GM12878 (cell line): ENCODE data around the gene CPEB1. TPM values are rescaled to one million over a fixed set of nuclear protein-coding genes. Genes with fewer than 3 reads are reported as not detected.

Experiments used
- ATAC-seq: fragments of 200-7000 bp; cut with Tn5 transposase; 3 replicates; pipeline ENCODE4 v1.9.1; 2020; ENCODE audit warnings: mild to moderate bottlenecking, moderate library complexity
- BruUV-seq: library from RNA; stranded (reverse); fragments of 400-500 nt; replicated peaks from 2 replicates; lab custom pipeline; 2021; lab: Mats Ljungman, UMichigan
- CTCF ChIA-PET: fragments of 300-600 bp; sonication (Branson Sonifier 250); formaldehyde crosslinking; extraction: SDS; loops from one replicate; lab custom pipeline; 2021; ENCODE audit warnings: inconsistent platforms; lab: Yijun Ruan, JAX
- POLR2A ChIA-PET: fragments of 350-600 bp; formaldehyde crosslinking; extraction: SDS; loops from one replicate; lab custom pipeline; 2021; ENCODE audit warnings: inconsistent platforms; lab: Charles Lee
- RAD21 ChIA-PET: fragments of 300-600 bp; sonication (Branson Sonifier 250); formaldehyde crosslinking; loops from one replicate; lab custom pipeline; 2023; ENCODE audit warnings: antibody characterized with exemption; ENCODE audit not compliant: unreplicated experiment; lab: Charles Lee
- SMC1A ChIA-PET: fragments of 300-600 bp; sonication (Branson Sonifier 250); formaldehyde crosslinking; loops from one replicate; lab custom pipeline; 2023; ENCODE audit not compliant: unreplicated experiment, uncharacterized antibody; lab: Charles Lee
- DNase-seq: peaks from one replicate; pipeline ENCODE4 v3.0.0-alpha.2; 2011; ENCODE audit warnings: low read depth, low spot score
- FAIRE-seq: peaks from 3 replicates; lab custom pipeline; 2011; peaks lifted over from hg19 to GRCh38; lab: Jason Lieb, UNC
- H2AFZ ChIP-seq: 2 replicates; pipeline ENCODE4 v1.6.0; 2011; ENCODE audit warnings: low read depth, low read length, control low read depth; ENCODE audit not compliant: control insufficient read depth
- H3K27ac ChIP-seq: 2 replicates; pipeline ENCODE4 v1.5.1; 2011; ENCODE audit warnings: control low read depth; ENCODE audit not compliant: control insufficient read depth, insufficient read depth
- H3K27me3 ChIP-seq, 2 experiments: replicated peaks in 1 of 2; 2 replicates each; pipeline versions ENCODE4 v1.6.0 to v1.6.1; 2011; ENCODE audit warnings: low read length in 1 of 2; ENCODE audit not compliant: control insufficient read depth in 2 of 2, insufficient read depth in 2 of 2
- H3K36me3 ChIP-seq, 2 experiments: 2 replicates each; pipeline ENCODE4 v1.5.1; 2011; ENCODE audit warnings: low read length in 1 of 2; ENCODE audit not compliant: control insufficient read depth in 2 of 2, insufficient read depth in 2 of 2
- H3K4me1 ChIP-seq: 2 replicates; pipeline ENCODE4 v1.6.1; 2011; ENCODE audit warnings: mild to moderate bottlenecking, low read length, moderate library complexity, mixed read lengths; ENCODE audit not compliant: control insufficient read depth, insufficient read depth
- H3K4me2 ChIP-seq: 2 replicates; pipeline ENCODE4 v1.6.0; 2011; ENCODE audit warnings: control low read depth; ENCODE audit not compliant: control insufficient read depth, insufficient read depth
- H3K4me3 ChIP-seq: fragments of 200-600 bp; sonication (generic); 2 replicates; pipeline ENCODE4 v1.5.1; 2016
- H3K79me2 ChIP-seq: 2 replicates; pipeline ENCODE4 v1.6.0; 2011; ENCODE audit warnings: low read length; ENCODE audit not compliant: control insufficient read depth, insufficient read depth
- H3K9ac ChIP-seq: 2 replicates; pipeline ENCODE4 v1.8.0; 2011; ENCODE audit warnings: low read length, control low read depth, mixed read lengths; ENCODE audit not compliant: control insufficient read depth, insufficient read depth
- H3K9me3 ChIP-seq: replicated peaks from 3 replicates; pipeline ENCODE4 v1.5.1; 2011; ENCODE audit warnings: mild to moderate bottlenecking, low read length; ENCODE audit not compliant: control insufficient read depth, insufficient read depth
- H4K20me1 ChIP-seq: 2 replicates; pipeline ENCODE4 v1.6.0; 2011; ENCODE audit not compliant: control insufficient read depth, insufficient read depth
- BRCA1 ChIP-seq: IDR thresholded peaks from 2 replicates; pipeline ENCODE4 v1.6.1; 2011; ENCODE audit warnings: low read depth, low read length, improper control_type of control experiment
- CHD4 ChIP-seq: fragments of 200-600 bp; sonication (generic); IDR thresholded peaks from 2 replicates; pipeline ENCODE4 v1.6.1; 2016; ENCODE audit warnings: mild to moderate bottlenecking
- KLF5 ChIP-seq: fragments of 450-650 bp; IDR thresholded peaks from 2 replicates; pipeline ENCODE4 v1.6.1; 2014; ENCODE audit warnings: mild to moderate bottlenecking; ENCODE audit not compliant: partially characterized antibody
- SMARCA5 ChIP-seq: fragments of 450-650 bp; IDR thresholded peaks from 2 replicates; pipeline ENCODE4 v1.6.1; 2017; ENCODE audit warnings: mild to moderate bottlenecking
- STAT1 ChIP-seq: fragments of 450-650 bp; conservative IDR thresholded peaks from 2 replicates; pipeline ENCODE4 v1.6.1; 2014; ENCODE audit warnings: antibody characterized with exemption, mild to moderate bottlenecking
- TCF12 ChIP-seq: IDR thresholded peaks from 2 replicates; pipeline ENCODE4 v1.6.1; 2011; ENCODE audit warnings: low read depth, mild to moderate bottlenecking, low read length
- USF1 ChIP-seq: IDR thresholded peaks from 2 replicates; pipeline ENCODE4 v1.6.1; 2011; ENCODE audit warnings: borderline replicate concordance, low read depth, mild to moderate bottlenecking, moderate library complexity, mixed read lengths, low read length; ENCODE audit not compliant: insufficient read depth; ENCODE audit errors: extremely low read length
- ZBTB11 ChIP-seq: fragments of 450-650 bp; formaldehyde crosslinking; IDR thresholded peaks from 2 replicates; pipeline ENCODE4 v1.5.0; 2022; ENCODE audit warnings: mild to moderate bottlenecking, missing genetic modification characterization
- WGBS: methylation state at CpG from one replicate; pipeline ENCODE4 v1.1.6; 2016; ENCODE audit warnings: low lambda C conversion rate; ENCODE audit not compliant: insufficient replicate concordance, insufficient coverage; ENCODE audit errors: missing lambda C conversion rate; 5-methylcytosine and 5-hydroxymethylcytosine counted together
- in situ Hi-C: fragments of 300-500 bp; cut with MboI; formaldehyde crosslinking; loops from 9 replicates; pipeline ENCODE4 v1.14.3; 2018; ENCODE audit warnings: mixed read lengths
- intact Hi-C: fragments of 100-400 bp; cut with micrococcal nuclease; formaldehyde crosslinking; loops from one replicate; pipeline ENCODE4 v1.14.2; 2022; ENCODE audit not compliant: unreplicated experiment
- polyA plus RNA-seq, 11 experiments: library from polyadenylated mRNA; depleted of rRNA in 4 of 11; unstranded in 6 of 11; stranded (reverse) in 5 of 11; fragments of >200 nt; fragmentation: Nextera tagmentation in 4 of 11; fragmentation: Illumina TruSeq in 1 of 11; extraction: Ambion mirVana in 4 of 11; extraction: Trizol in 1 of 11; gene quantifications; 1 replicate in 1 of 11; 2 replicates in 10 of 11; pipeline versions ENCODE4 v1.2.1 to v1.2.3, GENCODE V29; 2011 to 2016; ENCODE audit warnings: inconsistent platforms in 2 of 11, missing spikeins in 2 of 11, low read depth in 1 of 11
- total RNA-seq, 4 experiments: library from RNA; depleted of rRNA in 3 of 4; stranded (reverse); fragments of >200 nt in 3 of 4; fragmentation: Illumina TruSeq in 1 of 4; extraction: Trizol in 1 of 4; gene quantifications; 2 replicates each; pipeline versions ENCODE4 v1.2.1 to v1.2.3, GENCODE V29; 2013 to 2021

CPEB1 gene
- total and polyA plus RNA-seq, 10 of the 15 experiments (the other 5 are each of a cell fraction or from before 2014, with no cell fraction given): 0.05 to 1.1 (median 0.46) TPM

DNA sequence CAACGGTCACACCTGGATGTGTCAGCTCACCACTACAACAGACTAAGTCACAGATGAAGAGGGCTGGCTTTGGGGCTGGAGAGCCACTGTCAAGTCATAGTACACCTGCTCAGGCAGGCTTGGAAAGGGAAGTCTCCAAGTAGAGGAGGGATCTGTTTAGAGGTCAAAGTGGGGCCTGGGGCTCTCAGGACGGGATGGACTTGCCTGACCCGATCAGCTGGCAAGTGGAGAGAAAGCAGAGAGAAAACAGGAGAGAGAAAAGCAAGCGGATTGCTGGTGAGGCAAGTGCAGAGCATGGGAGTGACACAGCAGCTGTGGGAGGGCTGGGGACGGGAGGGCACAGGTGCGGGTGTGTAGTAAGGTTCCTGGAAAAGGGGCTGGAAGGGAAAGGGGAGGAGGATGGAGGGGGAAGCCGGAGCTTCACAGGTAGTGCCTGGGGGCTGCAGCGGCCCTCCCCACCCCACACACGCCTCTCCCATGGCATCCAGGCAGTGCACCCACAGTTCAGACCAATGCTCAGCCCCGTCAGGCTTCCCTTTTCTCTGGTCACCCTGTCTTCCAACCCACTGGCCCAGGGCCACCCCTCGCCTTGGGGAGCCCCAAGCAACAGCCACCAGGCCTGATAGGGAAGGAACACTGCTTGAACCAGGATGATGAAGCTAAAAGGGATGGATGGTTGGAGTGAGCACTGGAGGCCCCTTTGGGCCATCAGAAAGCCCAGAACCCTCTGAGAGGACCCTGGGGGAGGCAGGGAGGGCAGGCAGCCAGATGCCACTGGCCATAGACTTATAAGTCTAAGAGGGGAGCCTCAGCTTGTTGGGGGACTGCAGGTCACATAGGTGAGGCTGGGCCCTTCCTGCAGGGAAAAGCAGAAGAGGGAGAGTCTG lies 115.4 kb downstream of the CPEB1 start:
- intact Hi-C loops: loop anchor here (2.0 to 10.0 kb wide), 3 partner anchors 303 to 673 kb away; partner anchors contain the start of gene HDGFL3
- in situ Hi-C loops: no loop called here

More for the DNA sequence above, 115.4 kb downstream of the CPEB1 start:
- no peak overlapping the region for H3K9ac ChIP-seq
- peaks cover 12 to 24% of the 10 kb centered on the region in 2 experiments; a peak in 3 of 4 replicates for H3K36me3 ChIP-seq
- no peak overlapping the region for H3K4me2 ChIP-seq
- no peak for TF ChIP-seq USF1
- TF ChIP-seq BRCA1: no peak
- no peak for TF ChIP-seq STAT1
- no peak for TF ChIP-seq TCF12
- TF ChIP-seq ZBTB11 (CRISPR knock-in tag): no peak
- no peak for TF ChIP-seq CHD4
- no peak for TF ChIP-seq SMARCA5
- TF ChIP-seq KLF5: no peak
- no peak overlapping the region for H2AFZ ChIP-seq
- no peak overlapping the region for H3K4me3 ChIP-seq
- peaks cover 3% of the 10 kb centered on the region; the same call in 1 of the 2 replicates for H4K20me1 ChIP-seq
- H3K9me3 ChIP-seq: no peaks in the 10 kb centered on the region
- FAIRE-seq: no peak
- SMC1A ChIA-PET: interaction anchor here (0.6 to 2.0 kb wide), 4 partner anchors 9 to 312 kb away, joined by 3 to 5 read pairs (median 4); partner anchors contain the start of gene RPS17
- 41% methylated on average over 8 of the region's 11 CpGs for WGBS
- H3K79me2 ChIP-seq: peaks cover 7% of the 10 kb centered on the region
- CTCF ChIA-PET: interaction anchor here (0.7 to 2.6 kb wide), 17 partner anchors 9 to 533 kb away, joined by 3 to 52 read pairs (median 4); partner anchors contain the start of gene RPS17
- DNase-seq: no peak
- peak overlapping the region; percentile 47 for H3K27ac ChIP-seq
- RAD21 ChIA-PET: interaction anchor here (1.0 to 1.9 kb wide), 5 partner anchors 9 to 479 kb away, joined by 3 to 12 read pairs (median 3); partner anchors contain the start of genes C15orf40, RAMAC and RPS17
- no peaks in the 10 kb centered on the region for H3K27me3 ChIP-seq
- BruUV-seq: no TSS peak
- POLR2A ChIA-PET: interaction anchor here (0.8 to 1.6 kb wide), 4 partner anchors 8 to 468 kb away, joined by 3 to 8 read pairs (median 4); partner anchors contain the start of gene RPS17
- ATAC-seq: peak; percentile 32
- peaks cover 8% of the 10 kb centered on the region for H3K4me1 ChIP-seq
